Suppressor macrophage treated with lipopolysaccharide for 1 hour (primary cell): Measurements from ENCODE around the gene ARPP19.

Experiments used
- DNase-seq, 3 donors: peaks; one replicate each; pipeline ENCODE4 v3.0.0-alpha.2; 2020 to 2022

The ARPP19 gene

GRCh38 chr15:52511084-52511483 lies 57.7 kb downstream of the ARPP19 start:
- DNase-seq = no peak

- no peak for DNase-seq
These were observed 59.2 kb downstream of the ARPP19 start for GRCh38 chr15:52509500-52510245.

GRCh38 chr15:52506549-52506948 lies 62.3 kb downstream of the ARPP19 start:
- DNase-seq = no peak

- DNase-seq = peak; percentile 62 to 75 (median 66)
These were observed 63.7 kb downstream of the ARPP19 start for GRCh38 chr15:52505151-52505550.

- DNase-seq = peak; percentile 79 to 87 (median 85)
These were observed 64.9 kb downstream of the ARPP19 start for GRCh38 chr15:52503788-52504496.

GRCh38 chr15:52502608-52503007 lies 66.2 kb downstream of the ARPP19 start:
- no peak for DNase-seq

GRCh38 chr15:52499506-52499905 lies 69.3 kb downstream of the ARPP19 start:
- DNase-seq = no peak

- DNase-seq = no peak
These were observed 70.1 kb downstream of the ARPP19 start for GRCh38 chr15:52498706-52499105.
